GM06990 (cell line): ENCODE results near the gene NIPAL3.

Experiments used
- DNase-seq: peaks from one replicate; pipeline ENCODE4 v3.0.0-alpha.2; 2011; ENCODE audit not compliant: insufficient read length; ENCODE audit errors: extremely low read depth
- H3K27me3 ChIP-seq: replicated peaks from 2 replicates; pipeline ENCODE4 v1.6.0; 2011; ENCODE audit warnings: low read length; ENCODE audit not compliant: control insufficient read depth, insufficient read depth
- H3K36me3 ChIP-seq: 2 replicates; pipeline ENCODE4 v1.5.1; 2011; ENCODE audit warnings: low read length; ENCODE audit not compliant: control insufficient read depth, insufficient read depth
- H3K4me3 ChIP-seq: replicated peaks from 2 replicates; pipeline ENCODE4 v1.5.1; 2011; ENCODE audit warnings: low read depth, mild to moderate bottlenecking, control low read depth, low read length
- TF ChIP-seq, protein P1 (sequence below): IDR thresholded peaks from 2 replicates; pipeline ENCODE4 v1.5.1; 2011; ENCODE audit warnings: low read length, control low read depth, mild to moderate bottlenecking, inconsistent platforms; ENCODE audit not compliant: insufficient read depth, poor library complexity, severe bottlenecking

The NIPAL3 gene

DNA sequence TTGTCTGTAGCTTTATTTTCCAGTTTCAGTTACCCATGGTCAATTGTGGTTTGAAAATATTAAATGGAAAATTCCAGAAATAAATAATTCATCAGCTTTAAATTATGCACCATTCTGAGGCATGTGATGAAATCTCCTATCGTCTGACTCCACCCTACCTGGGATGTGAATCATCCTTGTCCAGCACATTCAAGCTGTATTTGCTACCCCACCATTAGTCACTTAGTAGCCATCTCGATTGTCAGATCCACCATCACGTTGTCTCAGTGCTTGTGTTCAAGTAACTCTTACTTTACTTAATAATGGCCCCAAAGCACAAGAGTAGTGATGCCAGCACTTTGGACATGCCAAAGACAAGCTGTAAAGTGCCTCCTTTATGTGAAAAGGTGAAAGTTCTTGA is 6.1 kb upstream of the NIPAL3 start:
- DNase-seq, result no peak
- Histone ChIP-seq H3K36me3 (no peaks in the 10 kb centered on the region), H3K27me3 (no peaks in the 10 kb centered on the region), H3K4me3 (no peak overlapping the region)
- TF ChIP-seq, protein P1, sequence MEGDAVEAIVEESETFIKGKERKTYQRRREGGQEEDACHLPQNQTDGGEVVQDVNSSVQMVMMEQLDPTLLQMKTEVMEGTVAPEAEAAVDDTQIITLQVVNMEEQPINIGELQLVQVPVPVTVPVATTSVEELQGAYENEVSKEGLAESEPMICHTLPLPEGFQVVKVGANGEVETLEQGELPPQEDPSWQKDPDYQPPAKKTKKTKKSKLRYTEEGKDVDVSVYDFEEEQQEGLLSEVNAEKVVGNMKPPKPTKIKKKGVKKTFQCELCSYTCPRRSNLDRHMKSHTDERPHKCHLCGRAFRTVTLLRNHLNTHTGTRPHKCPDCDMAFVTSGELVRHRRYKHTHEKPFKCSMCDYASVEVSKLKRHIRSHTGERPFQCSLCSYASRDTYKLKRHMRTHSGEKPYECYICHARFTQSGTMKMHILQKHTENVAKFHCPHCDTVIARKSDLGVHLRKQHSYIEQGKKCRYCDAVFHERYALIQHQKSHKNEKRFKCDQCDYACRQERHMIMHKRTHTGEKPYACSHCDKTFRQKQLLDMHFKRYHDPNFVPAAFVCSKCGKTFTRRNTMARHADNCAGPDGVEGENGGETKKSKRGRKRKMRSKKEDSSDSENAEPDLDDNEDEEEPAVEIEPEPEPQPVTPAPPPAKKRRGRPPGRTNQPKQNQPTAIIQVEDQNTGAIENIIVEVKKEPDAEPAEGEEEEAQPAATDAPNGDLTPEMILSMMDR, result no peak

DNA sequence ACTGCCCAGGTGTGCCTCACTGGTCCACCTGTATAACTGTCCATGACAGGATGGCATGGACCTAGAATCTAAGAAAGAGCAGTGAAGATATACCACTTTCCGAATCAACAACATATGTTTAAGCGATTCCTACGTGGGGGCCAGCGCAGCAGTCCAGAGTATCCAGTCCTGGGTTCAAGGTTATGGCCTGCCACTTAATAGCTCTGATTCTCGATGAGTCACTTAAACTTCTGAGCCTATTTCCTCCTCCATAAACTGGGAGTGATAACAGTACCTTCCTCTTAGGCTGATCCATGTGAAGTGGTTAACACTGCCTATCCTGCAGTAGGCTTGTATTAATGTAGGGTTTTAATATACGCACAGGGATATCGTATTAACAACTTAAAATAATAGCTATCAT is 4.9 kb upstream of the NIPAL3 start:
- H3K4me3 ChIP-seq, result no peak overlapping the region
- TF ChIP-seq, protein P1, result no peak
- H3K36me3 ChIP-seq, result no peaks in the 10 kb centered on the region
- no peaks in the 10 kb centered on the region for H3K27me3 ChIP-seq
- DNase-seq, result no peak

DNA sequence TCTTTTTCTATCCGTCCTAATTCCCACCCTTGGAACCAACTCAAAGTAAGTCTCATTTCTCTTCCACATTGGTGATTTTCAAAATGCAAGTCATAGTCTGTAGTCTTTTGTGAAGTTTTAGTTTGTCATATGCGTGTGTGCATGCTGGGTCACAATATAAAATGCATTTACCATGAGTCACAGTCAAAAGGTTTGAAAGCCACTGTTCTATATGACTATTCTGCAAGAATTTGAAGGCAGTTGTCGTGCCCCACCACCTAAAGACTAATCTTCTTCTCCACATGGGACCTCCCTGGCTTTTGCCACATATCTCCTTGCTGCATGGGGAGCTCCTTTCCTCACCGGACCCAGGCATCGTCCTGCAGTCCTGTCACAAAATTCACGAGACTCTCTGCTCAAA is 3.6 kb upstream of the NIPAL3 start:
- TF ChIP-seq, protein P1, result no peak
- no peak overlapping the region for H3K4me3 ChIP-seq
- DNase-seq, result no peak
- H3K27me3 ChIP-seq, result no peaks in the 10 kb centered on the region
- no peaks in the 10 kb centered on the region for H3K36me3 ChIP-seq

DNA sequence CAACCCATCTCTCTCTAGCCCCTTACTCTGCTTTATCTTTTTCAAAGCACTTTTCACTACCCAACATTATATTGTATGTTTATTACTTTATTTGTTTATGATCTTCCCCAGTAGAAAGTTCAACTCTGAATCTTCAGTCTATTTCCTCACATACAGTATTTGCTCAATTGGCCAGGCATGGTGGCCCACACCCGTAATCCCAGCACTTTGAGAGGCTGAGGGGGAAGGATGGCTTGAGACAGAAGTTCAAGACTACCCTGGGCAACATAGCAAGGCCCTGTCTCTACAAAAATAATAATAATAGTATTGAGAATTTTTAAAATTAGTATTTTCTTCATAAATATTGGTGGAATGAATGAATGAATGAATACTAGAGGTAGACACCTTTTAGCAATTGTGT is 3.2 kb upstream of the NIPAL3 start:
- TF ChIP-seq, protein P1, result no peak
- Histone ChIP-seq H3K36me3 (no peaks in the 10 kb centered on the region), H3K27me3 (no peaks in the 10 kb centered on the region), H3K4me3 (no peak overlapping the region)
- no peak for DNase-seq

DNA sequence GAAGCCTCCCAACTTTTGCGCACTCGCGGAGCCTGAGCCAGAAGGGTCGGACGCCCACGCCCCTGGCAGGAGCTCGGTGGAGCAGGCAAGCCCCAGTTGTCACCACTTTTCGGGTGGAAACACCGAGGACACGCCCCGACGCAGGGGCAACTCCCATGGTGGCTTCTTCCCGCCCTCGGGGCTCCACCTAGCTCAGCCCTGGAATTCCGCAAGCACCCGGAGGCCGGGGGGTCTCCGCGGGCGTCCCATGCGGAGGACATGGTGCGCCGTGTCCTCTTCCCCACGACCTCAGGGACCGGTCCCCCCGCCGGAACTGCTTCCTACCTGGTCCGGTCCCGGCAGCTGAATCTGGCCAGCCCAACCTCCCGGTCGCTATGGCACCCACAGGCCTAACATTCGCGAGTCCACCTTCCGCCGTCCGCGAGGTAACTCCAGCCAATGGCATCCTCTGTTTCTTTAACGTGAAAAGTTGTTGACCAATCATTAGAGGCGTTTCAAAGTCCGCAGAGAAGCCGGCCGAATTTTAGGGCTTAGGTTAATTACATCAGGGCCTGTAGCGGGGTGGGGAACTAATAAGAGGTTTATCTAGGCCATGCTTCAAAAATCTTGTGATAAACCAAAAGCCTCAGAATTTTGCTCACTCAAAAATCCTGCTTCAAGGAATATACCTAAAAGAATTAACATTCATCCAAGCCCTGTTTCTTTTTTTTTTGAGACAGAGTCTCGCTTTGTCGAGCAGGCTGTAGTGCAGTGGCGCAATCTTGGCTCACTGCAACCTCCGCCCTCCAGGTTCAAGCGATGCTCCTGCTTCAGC is 2.0 kb upstream of the NIPAL3 start, which contains the start of gene STPG1:
Gene STPG1 (minus strand): TSS at position 433 of the 814 bp plus-strand sequence. CDS start 12,394 bp downstream, outside the sequence.
- peak; percentile 75 for DNase-seq
- TF ChIP-seq, protein P1, result no peak

More for the DNA sequence above, 2.0 kb upstream of the NIPAL3 start, which contains the start of gene STPG1:
- H3K4me3 ChIP-seq, result peak within 1 kb of the TSS; percentile 64
- H3K27me3 ChIP-seq, result no peaks in the 10 kb centered on the region
- H3K36me3 ChIP-seq, result no peaks in the 10 kb centered on the region
